Measurements from ENCODE around the gene QKI. TPM values are rescaled to one million over a fixed set of nuclear protein-coding genes. Genes with fewer than 3 reads are reported as not detected.

Gene QKI
- total and polyA plus RNA-seq, 2 donors (not counting 3 experiments of a cell fraction or from before 2014, with no cell fraction given): 178 to 232 TPM

DNA sequence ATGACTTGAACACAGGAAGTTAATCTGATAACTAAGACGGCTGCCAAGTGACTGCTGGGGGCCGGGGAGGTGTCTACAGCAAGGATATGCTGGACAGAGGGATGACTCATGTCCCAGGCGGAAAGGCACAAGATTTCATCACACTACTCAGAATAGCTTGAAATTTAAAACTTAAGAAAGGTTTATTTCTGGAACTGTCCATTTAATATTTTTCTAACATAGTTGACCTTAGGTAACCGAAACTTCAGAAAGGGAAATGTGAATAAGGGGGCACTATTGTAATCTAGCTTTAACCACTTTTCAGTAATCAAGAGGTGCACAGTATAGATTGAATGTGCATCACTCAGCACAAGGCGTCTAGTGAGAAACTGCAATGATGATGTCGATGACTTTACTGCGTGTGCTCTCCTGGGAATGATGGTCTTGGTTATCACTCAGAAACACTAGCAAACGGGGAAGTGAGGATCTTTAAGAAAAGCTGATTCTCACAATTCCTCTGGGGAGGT, 171.5 kb downstream of the QKI start:
- peak; percentile 92 for FAIRE-seq

DNA sequence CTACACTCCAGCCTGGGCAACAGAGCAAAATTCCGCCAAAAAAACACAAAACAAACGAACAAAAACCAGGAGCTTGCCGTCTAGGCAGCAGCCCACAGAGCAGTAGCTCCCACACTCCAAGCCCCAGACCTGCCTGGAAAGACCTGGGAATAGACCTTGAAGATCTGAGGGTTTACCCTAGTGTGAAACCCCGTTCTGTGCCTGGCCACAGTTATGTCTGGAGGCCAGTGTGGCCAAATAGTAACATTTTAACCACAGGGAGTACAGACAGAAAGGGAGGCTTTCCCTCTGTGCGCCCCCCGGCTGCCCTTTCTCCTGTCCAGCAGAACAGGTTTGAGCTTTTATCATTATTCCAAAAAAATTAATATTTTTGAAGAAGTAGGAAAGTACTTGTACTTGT, 172.4 kb downstream of the QKI start:
- H3K9me3 ChIP-seq (replicated peaks; ENCODE audit: control insufficient read depth, insufficient read depth, low read length): no peaks in the 10 kb centered on the region
- H3K9ac ChIP-seq (replicated peaks; ENCODE audit: extremely low read depth, insufficient read depth, low read length): no peak overlapping the region
- no peak overlapping the region for H2AFZ ChIP-seq (ENCODE audit: low read depth, low read length)
- dilution Hi-C loops (cut with MboI; ENCODE audit: extremely low pct_ligation_motif_present, low sequenced_read_pairs) (no loop called here), intact Hi-C loops (cut with micrococcal nuclease) (loop anchor here (2.0 to 10.0 kb wide), 3 partner anchors 402 to 1338 kb away; no protein-coding TSS in a partner anchor)
- no peaks in the 10 kb centered on the region for H3K9me1 ChIP-seq (replicated peaks; ENCODE audit: control insufficient read depth, extremely low read depth, insufficient read depth, low read length)
- no peaks in the 10 kb centered on the region for H3K79me2 ChIP-seq (ENCODE audit: control insufficient read depth, insufficient read depth, low read length)
- H3K36me3 ChIP-seq (ENCODE audit: control insufficient read depth in 2 of 2, extremely low read depth in 1 of 2, insufficient read depth in 2 of 2, low read length in 2 of 2): no peaks in the 10 kb centered on the region
- CTCF ChIA-PET: interaction anchor here (1.0 to 1.7 kb wide), 2 partner anchors 175 to 370 kb away, joined by 3 to 4 read pairs; no protein-coding TSS in a partner anchor
- H3K4me3 ChIP-seq (replicated peaks in 1 of 3; ENCODE audit: insufficient read depth in 1 of 3, low read depth in 1 of 3, low read length in 3 of 3): no peak overlapping the region
- no TSS peak for BruUV-seq (replicated peaks)
- H4K20me1 ChIP-seq (replicated peaks; ENCODE audit: control insufficient read depth, extremely low read depth, insufficient read depth, low read length): no peaks in the 10 kb centered on the region
- H3K4me2 ChIP-seq (ENCODE audit: insufficient read depth, low read length): no peak overlapping the region
- peaks cover 20% of the 10 kb centered on the region for H3K4me1 ChIP-seq (ENCODE audit: control insufficient read depth, extremely low read depth, insufficient read depth, low read length)
- H3K27ac ChIP-seq (ENCODE audit: insufficient read depth, low read depth, low read length): no peak overlapping the region
- no peaks in the 10 kb centered on the region for H3K27me3 ChIP-seq (ENCODE audit: control insufficient read depth in 2 of 2, insufficient read depth in 2 of 2, low read length in 2 of 2)
- FAIRE-seq (no peak), DNase-seq (ENCODE audit: low read depth, low spot score) (no peak)
- TF ChIP-seq POLR2A (IDR thresholded peaks at IDR 0.05; ENCODE audit: low read depth, low read length) (no peak), MYC (IDR thresholded peaks at IDR 0.05; ENCODE audit: low read depth, low read length) (no peak), GATA2 (IDR thresholded peaks at IDR 0.05; ENCODE audit: insufficient read depth, insufficient read length, low read depth, low read length) (no peak), EZH2 (IDR thresholded peaks at IDR 0.05; ENCODE audit: borderline replicate concordance, low read depth, low read length, severe bottlenecking) (no peak), JUN (IDR thresholded peaks at IDR 0.05; ENCODE audit: borderline replicate concordance, insufficient read depth, insufficient read length, low read depth) (no peak), FOS (IDR thresholded peaks at IDR 0.05; ENCODE audit: borderline replicate concordance, insufficient read depth, low read length) (no peak), POLR2AphosphoS5 (IDR thresholded peaks at IDR 0.05; ENCODE audit: insufficient read depth, low read depth, low read length) (no peak)
- TF ChIP-seq, protein P1, sequence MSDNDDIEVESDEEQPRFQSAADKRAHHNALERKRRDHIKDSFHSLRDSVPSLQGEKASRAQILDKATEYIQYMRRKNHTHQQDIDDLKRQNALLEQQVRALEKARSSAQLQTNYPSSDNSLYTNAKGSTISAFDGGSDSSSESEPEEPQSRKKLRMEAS (IDR thresholded peaks at IDR 0.05; ENCODE audit: insufficient read depth, insufficient read length): no peak
- TF ChIP-seq, protein P2, sequence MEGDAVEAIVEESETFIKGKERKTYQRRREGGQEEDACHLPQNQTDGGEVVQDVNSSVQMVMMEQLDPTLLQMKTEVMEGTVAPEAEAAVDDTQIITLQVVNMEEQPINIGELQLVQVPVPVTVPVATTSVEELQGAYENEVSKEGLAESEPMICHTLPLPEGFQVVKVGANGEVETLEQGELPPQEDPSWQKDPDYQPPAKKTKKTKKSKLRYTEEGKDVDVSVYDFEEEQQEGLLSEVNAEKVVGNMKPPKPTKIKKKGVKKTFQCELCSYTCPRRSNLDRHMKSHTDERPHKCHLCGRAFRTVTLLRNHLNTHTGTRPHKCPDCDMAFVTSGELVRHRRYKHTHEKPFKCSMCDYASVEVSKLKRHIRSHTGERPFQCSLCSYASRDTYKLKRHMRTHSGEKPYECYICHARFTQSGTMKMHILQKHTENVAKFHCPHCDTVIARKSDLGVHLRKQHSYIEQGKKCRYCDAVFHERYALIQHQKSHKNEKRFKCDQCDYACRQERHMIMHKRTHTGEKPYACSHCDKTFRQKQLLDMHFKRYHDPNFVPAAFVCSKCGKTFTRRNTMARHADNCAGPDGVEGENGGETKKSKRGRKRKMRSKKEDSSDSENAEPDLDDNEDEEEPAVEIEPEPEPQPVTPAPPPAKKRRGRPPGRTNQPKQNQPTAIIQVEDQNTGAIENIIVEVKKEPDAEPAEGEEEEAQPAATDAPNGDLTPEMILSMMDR (IDR thresholded peaks at IDR 0.05; ENCODE audit: extremely low read depth in 1 of 2, insufficient read depth in 1 of 2, low read depth in 1 of 2, low read length in 2 of 2): no peak
- POLR2A ChIA-PET: no interaction called here

More for the DNA sequence above, 171.5 kb downstream of the QKI start:
- intact Hi-C loops (cut with micrococcal nuclease): loop anchor here (2.0 to 10.0 kb wide), 3 partner anchors 401 to 1339 kb away; no protein-coding TSS in a partner anchor
- H3K9me3 ChIP-seq (replicated peaks; ENCODE audit: control insufficient read depth, insufficient read depth, low read length): no peaks in the 10 kb centered on the region
- no peak overlapping the region for H2AFZ ChIP-seq (ENCODE audit: low read depth, low read length)
- H3K27ac ChIP-seq (ENCODE audit: insufficient read depth, low read depth, low read length): peak overlapping the region; percentile 21
- H3K36me3 ChIP-seq (ENCODE audit: control insufficient read depth in 2 of 2, extremely low read depth in 1 of 2, insufficient read depth in 2 of 2, low read length in 2 of 2): no peaks in the 10 kb centered on the region
- no peak overlapping the region for H3K4me3 ChIP-seq (replicated peaks in 1 of 3; ENCODE audit: insufficient read depth in 1 of 3, low read depth in 1 of 3, low read length in 3 of 3)
- H3K9ac ChIP-seq (replicated peaks; ENCODE audit: extremely low read depth, insufficient read depth, low read length): no peak overlapping the region
- dilution Hi-C loops (cut with MboI; ENCODE audit: extremely low pct_ligation_motif_present, low sequenced_read_pairs): no loop called here
- ChIA-PET POLR2A (no interaction called here), CTCF (interaction anchor here (0.7 to 1.7 kb wide), 2 partner anchors 34 to 370 kb away, joined by 4 to 5 read pairs; no protein-coding TSS in a partner anchor)
- no peaks in the 10 kb centered on the region for H3K27me3 ChIP-seq (ENCODE audit: control insufficient read depth in 2 of 2, insufficient read depth in 2 of 2, low read length in 2 of 2)
- H3K4me1 ChIP-seq (ENCODE audit: control insufficient read depth, extremely low read depth, insufficient read depth, low read length): peaks cover 20% of the 10 kb centered on the region
- TF ChIP-seq POLR2AphosphoS5 (IDR thresholded peaks at IDR 0.05; ENCODE audit: insufficient read depth, low read depth, low read length) (peak; percentile 44), GATA2 (IDR thresholded peaks at IDR 0.05; ENCODE audit: insufficient read depth, insufficient read length, low read depth, low read length) (peak; percentile 76), FOS (IDR thresholded peaks at IDR 0.05; ENCODE audit: borderline replicate concordance, insufficient read depth, low read length) (peak; percentile 95), MYC (IDR thresholded peaks at IDR 0.05; ENCODE audit: low read depth, low read length) (no peak), JUN (IDR thresholded peaks at IDR 0.05; ENCODE audit: borderline replicate concordance, insufficient read depth, insufficient read length, low read depth) (peak; percentile 76)
- TF ChIP-seq, protein P1 (IDR thresholded peaks at IDR 0.05; ENCODE audit: insufficient read depth, insufficient read length): no peak
- no peaks in the 10 kb centered on the region for H3K79me2 ChIP-seq (ENCODE audit: control insufficient read depth, insufficient read depth, low read length)
- H4K20me1 ChIP-seq (replicated peaks; ENCODE audit: control insufficient read depth, extremely low read depth, insufficient read depth, low read length): no peaks in the 10 kb centered on the region
- H3K9me1 ChIP-seq (replicated peaks; ENCODE audit: control insufficient read depth, extremely low read depth, insufficient read depth, low read length): no peaks in the 10 kb centered on the region
- peak; percentile 76 for DNase-seq (ENCODE audit: low read depth, low spot score)
- peak overlapping the region; percentile 45 for H3K4me2 ChIP-seq (ENCODE audit: insufficient read depth, low read length)
- no TSS peak for BruUV-seq (replicated peaks)

Measured in endothelial cell of umbilical vein (primary cell).